ENCODE measurements around the gene CDC26. TPM values are rescaled to one million over a fixed set of nuclear protein-coding genes. Genes with fewer than 3 reads are reported as not detected.

CDC26 gene
- total RNA-seq, result 32.9 and 34.3 TPM in 2 replicates

GRCh38 chr9:113275157-113276131 lies at the start of gene CDC26, which contains the start of gene PRPF4:
TSS of gene CDC26 (minus strand) at chr9:113275572. CDS start at chr9:113272507, 3,065 bp downstream.
TSS of gene PRPF4 (plus strand) at chr9:113275658. CDS start at chr9:113275744, 86 bp downstream.

GRCh38 chr9:113302792-113303418 lies 27.5 kb upstream of the CDC26 start, which contains the start of gene RNF183:
TSS of gene RNF183 (minus strand) at chr9:113303376. CDS start at chr9:113298184, 5,192 bp downstream.

GRCh38 chr9:113221003-113221799 lies 54.2 kb downstream of the CDC26 start, which contains the start of the genes FKBP15 and SLC31A1:
TSS of gene FKBP15 (minus strand) at chr9:113221277. CDS start at chr9:113221243, 34 bp downstream.
TSS of gene SLC31A1 (plus strand) at chr9:113221544. CDS start at chr9:113256149, 34,605 bp downstream.

Other genes with a start within 250 kb of the CDC26 start
- gene ZFP37, start 218.8 kb downstream of the CDC26 start, total RNA-seq, result 1.1 and 1.3 TPM in 2 replicates
- gene SLC31A2, start 124.6 kb downstream of the CDC26 start, total RNA-seq, result 5.6 and 6.6 TPM in 2 replicates
- gene FKBP15, start 54.3 kb downstream of the CDC26 start, total RNA-seq, result 24.2 and 28.8 TPM in 2 replicates
- 18.0 TPM in 2 replicates for gene SLC31A1, start 54.0 kb downstream of the CDC26 start, total RNA-seq
- gene PRPF4, start 86 bp upstream of the CDC26 start, total RNA-seq, result 23.2 and 28.2 TPM in 2 replicates
- not detected in 2 replicates for gene RNF183, start 27.8 kb upstream of the CDC26 start, total RNA-seq
- gene WDR31, start 64.7 kb upstream of the CDC26 start, total RNA-seq, result 0.29 and 0.33 TPM in 2 replicates
- gene BSPRY, start 74.0 kb upstream of the CDC26 start, total RNA-seq, result not detected in 2 replicates
- gene HDHD3, start 101.4 kb upstream of the CDC26 start, total RNA-seq, result 7.5 and 9.2 TPM in 2 replicates
- 13.4 and 14.3 TPM in 2 replicates for gene ALAD, start 125.7 kb upstream of the CDC26 start, total RNA-seq
- 52.3 and 63.3 TPM in 2 replicates for gene POLE3, start 135.1 kb upstream of the CDC26 start, total RNA-seq
- 1.2 and 1.3 TPM in 2 replicates for gene C9orf43, start 135.2 kb upstream of the CDC26 start, total RNA-seq
- 360 and 441 TPM in 2 replicates for gene RGS3, start 188.2 kb upstream of the CDC26 start, total RNA-seq

Data from vein endothelial cell (primary cell).